ENCODE measurements around the gene SMG6. TPM values are rescaled to one million over a fixed set of nuclear protein-coding genes. Genes with fewer than 3 reads are reported as not detected.

Gene SMG6
- total RNA-seq, 2 donors from 2014 or later = 12.5 to 22.1 TPM

- no peak for TF ChIP-seq POLR2A (IDR thresholded peaks at IDR 0.05)
- no peak for TF ChIP-seq CTCF (IDR thresholded peaks at IDR 0.05)
- ATAC-seq = no peak
- peaks cover 19% of the 10 kb centered on the region for H3K4me1 ChIP-seq
Observed at GRCh38 chr17:2312736-2313135, 9.2 kb upstream of the SMG6 start.

GRCh38 chr17:2309338-2310154 is 6.0 kb upstream of the SMG6 start:
- TF ChIP-seq CTCF (IDR thresholded peaks at IDR 0.05) (no peak), POLR2A (IDR thresholded peaks at IDR 0.05) (no peak)
- intact Hi-C loops (cut with DNase I) = no loop called here
- Histone ChIP-seq H3K36me3 (replicated peaks in 1 of 2; ENCODE audit: insufficient read depth in 1 of 2, low read depth in 2 of 2) (no peaks in the 10 kb centered on the region), H3K4me1 (peaks cover 20% of the 10 kb centered on the region), H3K9me3 (no peaks in the 10 kb centered on the region), H3K27me3 (no peaks in the 10 kb centered on the region), H3K4me3 (no peak overlapping the region), H3K27ac (peak overlapping the region; percentile 27 to 77 (median 61))
- DNase-seq = peak; percentile 72 to 85 (median 74)
- WGBS, 2 donors = 26 to 34% methylated on average over 6 of the region's 6 CpGs
- ATAC-seq = peak; percentile 93

More at GRCh38 chr17:2312736-2313135, 9.2 kb upstream of the SMG6 start:
- Histone ChIP-seq H3K27me3 (no peaks in the 10 kb centered on the region), H3K4me3 (no peak overlapping the region), H3K27ac (no peak overlapping the region), H3K36me3 (replicated peaks in 1 of 2; ENCODE audit: insufficient read depth in 1 of 2, low read depth in 2 of 2) (no peaks in the 10 kb centered on the region), H3K9me3 (no peaks in the 10 kb centered on the region)
- intact Hi-C loops (cut with DNase I) = no loop called here
- 90 to 92% methylated on average over 5 of the region's 5 CpGs for WGBS, 2 donors
- no peak for DNase-seq

- H3K27me3 ChIP-seq = no peaks in the 10 kb centered on the region
- H3K9me3 ChIP-seq = no peaks in the 10 kb centered on the region
- intact Hi-C loops (cut with DNase I) = no loop called here
- TF ChIP-seq CTCF (IDR thresholded peaks at IDR 0.05) = no peak
- TF ChIP-seq POLR2A (IDR thresholded peaks at IDR 0.05) = no peak
- peaks cover 34% of the 10 kb centered on the region for H3K4me1 ChIP-seq
- WGBS, 2 donors = 84 to 89% methylated on average over 4 of the region's 4 CpGs
- H3K4me3 ChIP-seq = no peak overlapping the region
- H3K36me3 ChIP-seq (replicated peaks in 1 of 2; ENCODE audit: insufficient read depth in 1 of 2, low read depth in 2 of 2) = no peaks in the 10 kb centered on the region
- ATAC-seq (no peak), DNase-seq (no peak)
- no peak overlapping the region for H3K27ac ChIP-seq
Observed at GRCh38 chr17:2304931-2305330, 1.3 kb upstream of the SMG6 start.

- Histone ChIP-seq H3K9me3 (no peaks in the 10 kb centered on the region), H3K4me1 (peaks cover 21% of the 10 kb centered on the region), H3K4me3 (peak overlapping the region; percentile 80 to 83), H3K36me3 (replicated peaks in 1 of 2; ENCODE audit: insufficient read depth in 1 of 2, low read depth in 2 of 2) (no peaks in the 10 kb centered on the region), H3K27ac (peak overlapping the region; percentile 80 to 92 (median 87)), H3K27me3 (no peaks in the 10 kb centered on the region)
- no peak for TF ChIP-seq CTCF (IDR thresholded peaks at IDR 0.05)
- no peak for TF ChIP-seq POLR2A (IDR thresholded peaks at IDR 0.05)
- intact Hi-C loops (cut with DNase I) = no loop called here
- ATAC-seq (no peak), DNase-seq (no peak)
- WGBS, 2 donors = 1% methylated on average over 11 to 12 of the region's 12 CpGs
Observed at GRCh38 chr17:2302778-2303203, 794 bp downstream of the SMG6 start.

- 89 to 91% methylated on average over 21 to 22 of the region's 22 CpGs for WGBS, 2 donors
- Histone ChIP-seq H3K27ac (no peak overlapping the region), H3K4me3 (no peak overlapping the region), H3K4me1 (peaks cover 21% of the 10 kb centered on the region), H3K36me3 (replicated peaks in 1 of 2; ENCODE audit: insufficient read depth in 1 of 2, low read depth in 2 of 2) (no peaks in the 10 kb centered on the region), H3K27me3 (no peaks in the 10 kb centered on the region), H3K9me3 (no peaks in the 10 kb centered on the region)
- no peak for TF ChIP-seq POLR2A (IDR thresholded peaks at IDR 0.05)
- no peak for TF ChIP-seq CTCF (IDR thresholded peaks at IDR 0.05)
- intact Hi-C loops (cut with DNase I) = no loop called here
- DNase-seq = no peak
- no peak for ATAC-seq
Observed at GRCh38 chr17:2299756-2300155, 3.8 kb downstream of the SMG6 start.
